HG03460 (cell line): ENCODE measurements around the gene SASH1.

ENCODE experiments used
- ATAC-seq: cut with Tn5 transposase; IDR thresholded peaks from one replicate; pipeline ENCODE4 v1.9.1; 2021; ENCODE audit not compliant: unreplicated experiment

SASH1 gene

DNA sequence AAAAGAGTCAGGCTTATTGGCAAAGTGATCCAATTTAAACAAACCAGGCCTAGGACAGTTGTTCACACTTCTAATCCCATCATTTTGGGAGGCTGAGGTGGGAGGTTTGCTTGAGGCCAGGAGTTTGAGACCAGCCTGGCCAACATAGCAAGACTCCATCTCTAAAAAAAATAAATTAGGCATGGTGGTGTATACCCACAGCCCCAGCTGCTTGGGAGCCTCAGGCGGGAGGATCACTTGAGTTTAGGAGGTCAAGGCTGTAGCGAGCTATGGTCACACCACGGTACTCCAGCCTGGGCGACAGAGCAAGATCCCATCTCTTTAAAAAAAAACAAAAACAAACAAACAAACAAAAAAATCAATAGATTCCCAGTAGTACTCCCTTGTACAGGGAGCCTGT, 86.8 kb downstream of the SASH1 start:
- no peak for ATAC-seq

DNA sequence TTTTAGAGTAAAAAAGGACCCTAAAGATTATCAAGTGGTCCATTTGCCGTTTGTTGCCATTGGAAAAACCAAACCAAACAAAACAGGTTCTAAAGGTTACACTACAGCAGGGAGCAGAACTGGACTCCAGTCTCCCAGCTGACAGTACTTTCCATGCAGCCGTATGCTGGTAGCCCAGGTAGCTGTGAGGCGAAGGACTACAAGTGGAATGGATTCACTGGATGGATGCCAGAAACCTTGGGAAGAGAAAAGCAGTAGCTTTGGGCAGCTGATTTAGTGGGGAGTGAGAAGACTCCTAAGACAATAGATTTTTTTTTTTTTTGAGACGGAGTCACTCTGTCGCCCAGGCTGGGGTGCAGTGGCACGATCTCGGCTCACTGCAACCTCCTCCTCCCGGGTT, 88.3 kb downstream of the SASH1 start:
- ATAC-seq = no peak

DNA sequence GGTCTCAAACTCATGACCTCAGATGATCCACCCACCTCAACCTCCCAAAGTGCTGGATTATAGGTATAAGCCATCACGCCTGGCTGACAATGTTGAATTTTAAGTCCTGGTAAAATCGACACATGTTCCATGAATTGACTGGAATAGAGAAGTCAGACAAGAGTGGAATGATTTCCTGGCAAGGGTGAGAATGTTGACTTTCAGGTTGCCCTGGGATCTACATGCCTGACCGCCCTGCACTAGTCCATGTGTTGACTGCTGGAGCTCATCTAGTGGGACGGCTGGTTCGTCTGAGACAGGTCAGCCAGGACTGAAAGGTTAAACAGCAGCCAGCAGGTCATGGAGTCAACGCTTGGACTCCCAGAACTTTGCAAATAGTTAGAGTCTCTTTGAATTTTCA, 88.8 kb downstream of the SASH1 start:
- ATAC-seq = no peak

DNA sequence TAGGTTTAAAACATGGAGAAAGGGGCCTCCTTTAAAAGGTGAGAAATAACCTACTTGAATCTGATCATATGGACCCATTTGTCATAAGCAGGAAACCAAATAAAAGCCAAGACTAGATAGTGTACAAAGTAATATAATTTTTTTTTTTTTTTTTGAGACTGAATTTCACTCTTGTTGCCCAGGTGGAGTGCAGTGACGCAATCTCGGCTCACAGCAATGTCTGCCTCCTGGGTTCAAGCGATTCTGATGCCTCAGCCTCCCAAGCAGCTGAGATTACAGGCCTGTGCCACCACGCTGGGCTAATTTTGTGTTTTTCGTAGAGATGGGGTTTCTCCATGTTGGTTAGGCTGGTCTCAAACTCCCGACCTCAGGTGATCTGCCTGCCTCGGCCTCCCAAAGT, 89.2 kb downstream of the SASH1 start:
- no peak for ATAC-seq

DNA sequence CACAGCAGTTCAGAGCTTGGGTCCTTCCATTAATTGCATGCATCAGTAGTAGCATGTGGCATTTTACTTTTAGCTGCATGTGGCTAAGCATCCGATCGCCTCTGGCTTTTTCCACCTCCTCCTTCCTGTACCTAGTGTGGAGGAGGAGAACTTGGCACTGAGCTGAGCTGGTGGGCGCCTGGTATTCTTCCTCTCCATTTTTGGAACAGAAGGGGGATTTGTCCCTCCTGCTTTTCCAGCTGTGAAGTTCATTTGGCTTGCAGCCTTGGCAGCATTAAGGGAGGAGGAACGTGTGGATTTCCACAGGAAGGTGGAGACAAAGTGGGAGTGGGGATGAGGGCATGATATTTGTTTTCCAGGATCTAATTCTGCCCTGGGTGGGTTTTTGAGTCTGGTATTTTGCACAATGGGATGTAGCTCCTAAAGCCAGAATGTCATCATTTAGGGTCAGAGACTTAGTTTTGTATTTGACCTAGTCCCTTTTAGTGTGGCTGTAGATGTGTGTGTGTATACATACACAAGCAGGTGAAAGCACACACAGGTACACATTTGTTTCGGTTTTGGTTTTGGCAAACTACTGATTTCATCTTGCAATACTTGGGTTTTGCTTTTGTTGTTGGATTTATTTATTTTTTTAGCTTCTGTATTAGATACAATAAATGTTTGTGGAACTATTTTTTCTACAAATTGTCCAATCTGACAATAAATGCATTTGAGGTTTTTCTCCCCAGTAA, 90.0 kb downstream of the SASH1 start:
- no peak for ATAC-seq

DNA sequence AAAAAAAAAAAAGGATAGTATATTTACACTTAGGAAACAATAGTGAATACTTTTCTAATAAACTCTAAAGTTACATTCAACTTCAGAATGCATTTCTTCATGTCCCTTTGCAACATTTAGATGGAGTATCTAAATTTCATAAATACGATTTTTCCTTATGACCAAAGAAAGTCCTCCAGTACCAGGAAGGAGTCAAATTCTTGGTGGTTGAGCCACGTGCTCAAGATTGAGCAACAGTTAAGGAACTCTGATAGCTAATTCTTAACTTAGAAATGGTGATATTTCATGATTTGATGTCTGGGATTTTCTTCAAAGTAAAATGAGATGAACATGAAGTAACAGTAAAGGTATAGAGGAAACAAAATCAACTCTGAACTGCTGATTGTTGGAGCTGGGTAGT, 92.7 kb downstream of the SASH1 start:
- ATAC-seq = no peak

DNA sequence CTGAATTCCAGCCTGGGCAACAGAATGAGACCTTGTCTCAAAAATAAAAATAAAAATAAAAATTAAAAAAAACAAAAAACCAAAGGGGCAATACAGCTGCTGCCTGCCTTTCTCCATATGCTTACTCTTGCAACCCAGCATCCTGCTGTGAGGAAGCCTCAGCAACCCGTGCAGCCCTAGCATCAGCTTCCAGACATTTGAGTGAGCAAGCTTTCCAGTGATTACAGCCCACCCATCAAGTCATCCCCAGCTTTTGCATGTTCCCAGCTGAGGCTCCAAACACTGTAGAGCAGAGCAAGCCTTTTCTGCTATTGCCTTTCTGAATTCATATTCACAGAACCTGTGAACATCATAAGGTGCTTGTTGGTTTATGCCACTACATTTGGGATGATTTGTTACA, 93.8 kb downstream of the SASH1 start:
- no peak for ATAC-seq

DNA sequence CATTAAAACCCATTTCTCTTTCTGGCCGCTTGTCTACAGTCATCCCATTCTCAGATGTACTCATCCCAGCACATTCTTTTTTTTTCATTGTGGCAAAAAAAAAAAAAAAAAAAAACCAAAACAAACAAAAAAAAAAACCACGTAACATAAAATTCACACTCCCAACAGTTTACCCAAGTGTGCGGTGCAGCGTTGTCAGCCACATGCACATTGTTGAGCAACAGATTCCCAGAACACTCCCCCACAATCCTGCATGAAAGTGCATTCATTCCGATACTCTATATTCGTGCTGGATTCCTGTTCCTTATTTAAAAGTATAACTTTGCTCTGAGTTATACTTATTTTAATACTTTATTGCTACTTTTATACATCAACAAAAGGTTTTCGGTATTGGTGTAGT, 96.0 kb downstream of the SASH1 start:
- no peak for ATAC-seq

DNA sequence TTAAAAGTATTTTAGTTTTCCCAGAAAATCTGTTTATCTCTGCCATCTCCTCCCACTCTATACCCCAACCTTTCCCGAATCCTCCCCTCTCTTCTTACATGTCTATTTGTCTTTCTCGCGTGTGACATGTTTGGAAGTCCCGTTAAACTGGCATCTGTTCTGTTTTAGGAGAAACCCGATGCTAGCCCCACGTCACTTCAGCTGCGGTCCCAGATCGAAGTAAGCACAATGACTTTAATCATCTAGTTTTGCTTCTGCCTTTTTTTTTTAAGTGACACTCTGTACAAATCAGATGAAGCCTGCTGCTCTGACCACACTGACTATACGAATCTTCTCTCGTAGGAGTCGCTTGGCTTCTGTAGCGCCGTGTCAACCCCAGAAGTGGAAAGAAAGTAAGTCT, 97.4 kb downstream of the SASH1 start:
- no peak for ATAC-seq

DNA sequence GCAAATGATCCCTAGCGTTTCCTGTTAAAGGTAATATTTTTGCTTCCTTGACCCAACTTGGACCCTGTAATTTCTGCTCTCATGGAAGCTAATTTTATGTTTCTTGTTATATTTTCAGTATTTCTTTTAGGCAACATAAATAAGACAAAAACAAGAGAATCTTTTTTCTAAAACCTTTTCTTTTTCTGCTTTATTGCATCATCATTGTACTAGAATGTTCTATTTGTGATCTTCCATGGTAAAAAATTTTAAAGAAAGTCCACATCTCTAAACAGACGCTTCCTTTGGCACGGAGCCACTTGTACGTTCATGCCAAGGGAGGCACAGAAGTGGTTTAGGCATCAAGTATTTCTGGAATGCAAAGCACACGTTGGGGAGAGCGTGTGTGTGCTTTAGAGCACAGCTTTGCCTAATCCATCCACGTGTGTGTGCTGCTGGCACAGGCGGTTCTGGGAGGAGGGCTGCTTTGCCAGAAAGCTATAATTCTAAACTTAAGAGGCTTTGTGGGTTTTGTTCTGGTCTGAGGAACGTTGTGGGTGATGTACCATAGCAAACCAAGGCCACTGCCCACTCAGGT, 98.3 kb downstream of the SASH1 start:
- ATAC-seq = no peak

DNA sequence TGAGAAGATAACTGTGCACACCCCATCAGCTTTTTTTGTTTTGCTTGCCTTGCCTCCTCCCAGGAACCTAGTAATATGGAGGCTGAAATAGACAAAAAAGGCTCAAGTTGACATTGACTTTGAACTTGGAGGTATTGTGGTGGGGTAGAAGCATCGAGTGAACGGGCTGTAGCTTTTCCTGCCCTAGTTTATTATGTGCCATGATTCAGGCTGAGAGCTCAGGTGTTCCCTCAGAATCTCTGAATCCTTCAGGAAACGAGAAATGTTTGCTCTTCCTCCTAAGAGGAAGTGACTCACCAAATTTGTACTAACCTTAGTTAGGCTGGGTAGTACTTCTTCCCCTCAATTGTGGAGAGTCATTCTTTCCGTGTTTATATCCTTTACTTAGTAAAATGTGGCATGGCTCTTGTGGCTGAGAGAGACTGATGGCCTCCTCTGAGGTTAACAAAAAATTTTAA, 98.8 kb downstream of the SASH1 start:
- ATAC-seq = no peak

DNA sequence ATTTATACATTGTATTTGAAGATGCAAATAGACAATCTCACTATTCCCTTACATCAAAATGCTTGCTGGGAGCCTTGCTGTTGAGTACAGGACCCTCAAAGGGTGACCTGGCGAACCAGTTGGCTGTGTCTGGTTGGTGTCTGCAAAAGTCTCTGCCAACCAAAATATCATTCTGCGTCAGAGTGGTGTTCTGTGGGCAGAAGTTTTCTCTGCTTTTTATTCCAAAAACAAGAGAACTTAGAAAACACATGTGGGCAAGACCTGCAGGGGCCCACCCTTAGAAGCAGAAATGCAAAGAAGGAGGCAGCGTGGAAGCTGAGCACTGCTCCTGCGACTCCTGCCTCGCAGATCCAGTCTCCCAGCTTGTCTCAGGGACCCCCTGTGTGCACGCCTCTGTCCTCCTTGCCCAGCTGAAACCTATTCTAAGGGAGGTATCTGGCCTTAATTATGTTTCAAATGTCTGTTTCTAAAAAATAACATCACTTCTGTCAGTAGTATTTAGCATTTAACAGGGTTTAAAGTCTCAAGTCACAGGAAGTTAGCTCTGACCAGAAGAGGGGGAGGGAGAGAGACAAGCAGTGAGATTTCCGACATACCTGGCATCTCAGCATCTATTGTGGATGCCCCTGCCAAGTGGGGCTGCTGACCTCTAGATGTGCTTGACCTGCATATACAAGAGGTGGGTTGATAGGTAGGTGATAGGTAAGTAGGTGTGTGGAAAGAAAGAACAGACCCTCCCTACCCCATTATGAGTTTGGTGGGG, 101.3 kb downstream of the SASH1 start:
- no peak for ATAC-seq

DNA sequence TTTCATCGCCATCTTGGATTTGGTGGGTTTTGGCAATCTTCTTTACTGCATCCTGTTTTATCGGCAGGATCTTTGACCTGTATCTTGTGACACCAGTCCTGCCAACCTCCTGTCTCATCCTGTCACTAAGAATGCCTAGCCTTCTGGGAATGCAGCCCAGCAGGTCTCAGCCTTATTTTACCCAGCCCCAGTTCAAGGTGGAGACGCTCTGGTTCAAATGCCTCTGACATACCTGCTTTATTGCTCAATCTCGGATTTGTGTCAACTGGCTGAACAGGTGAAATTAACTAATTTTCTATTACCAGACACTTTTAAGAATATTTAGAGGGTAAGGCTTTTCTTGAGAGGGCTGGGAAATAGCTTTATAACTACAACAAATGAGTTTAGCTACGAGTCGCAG, 102.5 kb downstream of the SASH1 start:
- ATAC-seq = no peak

DNA sequence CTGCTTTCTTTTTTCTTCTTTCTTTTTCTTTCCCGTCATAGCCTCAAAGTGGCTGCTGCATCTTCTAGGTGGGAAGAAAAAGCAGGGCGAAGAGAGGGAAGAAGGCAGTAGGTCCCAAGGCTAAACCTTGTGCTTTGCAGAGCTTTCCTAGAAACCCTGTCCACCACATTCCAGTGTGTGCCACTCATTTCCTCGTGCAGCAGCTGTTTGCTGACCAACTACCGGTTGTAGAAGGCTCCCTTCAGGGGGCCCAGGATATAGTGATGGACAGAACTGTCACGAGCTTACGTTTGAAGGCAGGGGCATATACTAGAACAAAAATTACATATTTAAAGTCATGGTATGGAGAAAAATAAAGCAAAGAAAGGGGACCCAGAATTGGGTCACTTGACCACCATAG, 103.0 kb downstream of the SASH1 start:
- ATAC-seq = no peak

DNA sequence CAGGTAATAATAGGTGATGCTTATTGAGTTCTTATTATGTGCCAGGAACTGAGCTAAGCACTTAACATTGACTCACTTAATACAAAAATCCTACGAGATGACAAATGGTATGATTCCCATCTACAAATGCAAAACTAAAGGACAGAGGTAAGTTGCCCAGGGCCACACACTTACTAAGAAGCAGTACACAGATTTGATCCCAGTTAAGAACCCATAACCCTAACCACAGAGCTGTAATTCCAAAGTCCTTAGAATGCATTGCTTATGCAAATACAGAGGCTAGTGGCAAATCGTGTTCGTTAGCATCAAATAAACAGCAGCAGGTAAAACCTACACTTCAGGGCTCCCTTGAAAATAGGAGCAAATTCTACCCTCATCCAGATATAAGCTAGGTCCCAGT, 104.0 kb downstream of the SASH1 start:
- ATAC-seq = no peak

DNA sequence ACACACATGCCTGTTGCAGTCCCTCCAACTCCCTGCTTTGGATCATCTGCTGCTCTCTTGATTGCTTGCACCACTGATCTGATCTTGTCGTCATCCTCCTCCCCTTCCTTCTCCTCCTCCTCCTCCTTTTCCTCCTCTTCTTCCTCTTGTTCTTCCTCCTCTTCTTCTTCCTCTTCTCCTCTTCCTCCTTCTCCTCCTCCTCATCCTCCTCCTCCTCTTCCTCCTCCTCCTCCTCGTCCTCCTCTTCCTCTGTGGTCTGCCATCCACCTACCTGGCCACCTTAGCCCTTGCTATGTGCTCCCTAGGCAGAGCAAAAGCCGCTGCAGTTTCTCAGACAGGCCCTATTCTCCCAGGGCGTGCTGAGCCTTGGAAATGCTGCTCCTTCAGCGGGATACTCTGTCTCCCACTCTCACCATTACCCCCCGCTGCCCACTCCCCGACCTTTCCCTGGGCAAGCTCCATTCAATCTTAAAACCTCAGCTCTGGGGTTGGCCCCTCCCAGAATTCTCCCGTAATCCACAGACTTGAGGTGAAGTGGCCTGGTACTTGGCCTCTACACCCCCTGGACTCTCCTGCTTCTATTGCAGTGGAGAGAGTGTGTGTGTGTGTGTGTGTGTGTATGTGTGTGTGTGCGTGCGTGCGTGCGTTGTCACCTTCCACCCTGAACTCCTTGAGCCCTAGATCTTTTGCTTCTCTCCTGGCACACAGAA, 105.0 kb downstream of the SASH1 start:
- ATAC-seq = no peak

DNA sequence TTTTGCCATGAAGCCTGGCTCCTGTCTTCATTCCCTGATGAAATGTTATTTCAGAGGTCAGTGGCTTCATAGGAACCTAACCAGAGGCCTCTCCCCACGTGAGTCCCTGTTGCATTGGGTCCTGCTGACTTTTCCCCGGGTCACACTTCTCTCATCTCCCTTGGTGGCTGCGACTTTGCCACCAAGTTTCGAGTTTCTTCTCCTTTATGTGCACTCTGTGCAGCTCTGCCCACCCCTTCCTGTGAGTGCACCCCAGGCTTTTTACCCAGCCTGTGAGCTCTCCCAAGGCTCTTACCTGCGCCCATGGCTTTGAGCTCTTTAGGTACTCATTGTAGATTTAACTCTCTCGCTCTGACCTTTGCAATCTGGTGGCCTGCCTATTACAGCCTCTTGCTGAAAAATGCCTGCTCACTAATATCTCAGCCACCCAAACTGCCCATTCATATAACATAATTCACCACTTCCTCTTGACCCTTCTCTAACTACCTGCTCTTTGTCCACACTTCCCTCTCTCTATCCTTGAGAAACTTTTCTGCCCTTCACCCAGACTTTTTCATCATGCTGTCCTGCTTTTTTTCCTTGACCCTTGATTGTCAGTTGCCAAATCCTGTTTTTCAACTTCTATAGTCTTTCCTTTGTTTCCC, 105.9 kb downstream of the SASH1 start:
- no peak for ATAC-seq

DNA sequence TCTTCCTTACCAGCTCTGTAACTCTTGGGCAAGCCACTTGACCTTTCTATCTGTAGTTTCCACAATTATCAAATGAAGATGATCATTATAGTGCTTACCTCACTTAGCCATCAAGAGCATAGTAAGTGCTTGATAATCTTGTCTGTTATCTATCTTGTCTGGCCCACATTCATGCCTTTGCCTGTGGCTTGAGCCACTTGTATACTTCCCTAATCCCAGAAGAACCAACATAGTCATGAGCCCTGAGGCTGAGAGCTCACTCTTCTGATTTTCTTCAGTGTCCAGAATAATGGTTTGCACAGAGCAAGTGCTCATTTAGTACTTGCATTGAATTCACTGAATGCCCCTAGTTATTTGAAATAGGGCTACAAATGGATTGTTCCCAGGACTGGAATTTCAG, 108.2 kb downstream of the SASH1 start:
- no peak for ATAC-seq

DNA sequence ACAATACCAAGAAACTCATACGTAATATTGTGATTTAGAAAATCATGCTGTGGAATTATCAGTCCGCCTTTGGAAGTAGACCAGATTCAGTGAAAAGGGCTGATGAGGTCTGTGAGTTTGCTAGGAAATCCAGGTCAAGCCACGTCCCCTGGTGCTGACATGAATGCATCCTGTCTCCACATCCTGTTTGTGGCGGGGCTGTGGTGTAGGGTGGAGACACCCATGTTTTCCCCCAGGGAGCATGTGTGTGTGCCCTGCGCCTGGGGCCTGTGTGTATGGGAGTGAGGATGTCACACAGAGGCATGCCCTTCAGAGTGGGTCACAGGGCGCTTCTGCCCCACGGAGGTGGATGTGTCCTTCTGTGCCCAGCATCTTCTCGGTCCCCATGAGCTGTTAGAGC, 109.1 kb downstream of the SASH1 start:
- ATAC-seq = peak; percentile 70

DNA sequence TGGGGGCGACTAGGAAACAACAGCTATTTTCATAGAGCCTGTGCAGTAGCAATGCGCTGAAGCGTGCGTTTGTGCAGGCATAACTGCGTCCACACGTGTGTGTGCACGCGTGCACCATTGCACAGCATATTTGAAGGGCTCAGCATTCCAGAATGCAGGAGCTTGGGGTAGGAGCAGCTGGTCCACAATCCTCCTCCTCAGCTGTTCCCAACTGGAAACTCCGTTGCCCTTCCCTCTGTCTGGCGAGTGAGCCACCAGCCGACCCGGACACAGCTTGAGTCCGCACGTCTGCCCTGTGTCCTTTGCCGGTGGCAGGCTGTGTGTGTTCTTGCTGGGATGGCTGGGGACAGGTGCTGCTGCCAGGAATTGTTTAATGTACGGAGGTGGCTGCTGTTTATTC, 110.2 kb downstream of the SASH1 start:
- ATAC-seq = no peak

DNA sequence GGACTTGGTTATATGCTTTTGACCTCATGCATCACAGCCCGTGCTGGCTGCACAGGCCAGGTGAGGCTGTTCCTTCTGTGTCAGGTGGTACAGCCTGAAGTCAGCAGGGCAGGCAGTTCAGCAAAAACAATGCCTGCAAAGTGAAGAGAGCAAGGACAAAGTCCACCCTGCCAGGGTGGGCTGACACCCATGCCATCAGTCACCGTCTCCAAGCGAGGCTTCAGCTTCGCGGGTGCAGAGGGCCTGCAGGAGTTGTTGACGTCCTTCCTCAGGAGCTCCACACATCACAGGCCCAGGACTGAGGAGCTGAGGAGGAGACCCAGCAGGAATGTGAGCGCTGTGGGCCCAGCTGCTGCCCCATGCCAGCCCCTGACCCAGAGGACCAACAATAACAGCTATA, 111.3 kb downstream of the SASH1 start:
- ATAC-seq = no peak
